ENCODE measurements around the gene SLC8A3.

DNA sequence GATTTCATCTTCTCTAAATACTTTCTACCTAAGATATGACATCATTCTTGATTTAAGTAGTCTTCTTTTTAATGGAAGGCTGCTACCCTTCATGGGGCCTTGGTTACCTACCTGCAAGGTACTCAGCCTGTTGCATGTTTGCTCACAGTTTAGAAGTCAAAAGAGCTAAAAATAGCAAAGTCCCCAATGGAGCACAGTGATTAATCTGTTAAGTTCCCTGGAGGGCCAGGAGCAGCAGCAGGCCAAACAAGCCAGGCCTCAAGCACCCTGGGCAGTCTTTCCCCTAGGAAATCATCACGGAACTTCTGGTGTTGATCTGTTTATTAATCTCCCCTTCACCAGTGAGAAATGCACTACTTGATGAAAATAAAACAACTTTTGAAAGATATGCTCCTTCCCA lies 24.0 kb upstream of the SLC8A3 start:
- TF ChIP-seq, protein P1, sequence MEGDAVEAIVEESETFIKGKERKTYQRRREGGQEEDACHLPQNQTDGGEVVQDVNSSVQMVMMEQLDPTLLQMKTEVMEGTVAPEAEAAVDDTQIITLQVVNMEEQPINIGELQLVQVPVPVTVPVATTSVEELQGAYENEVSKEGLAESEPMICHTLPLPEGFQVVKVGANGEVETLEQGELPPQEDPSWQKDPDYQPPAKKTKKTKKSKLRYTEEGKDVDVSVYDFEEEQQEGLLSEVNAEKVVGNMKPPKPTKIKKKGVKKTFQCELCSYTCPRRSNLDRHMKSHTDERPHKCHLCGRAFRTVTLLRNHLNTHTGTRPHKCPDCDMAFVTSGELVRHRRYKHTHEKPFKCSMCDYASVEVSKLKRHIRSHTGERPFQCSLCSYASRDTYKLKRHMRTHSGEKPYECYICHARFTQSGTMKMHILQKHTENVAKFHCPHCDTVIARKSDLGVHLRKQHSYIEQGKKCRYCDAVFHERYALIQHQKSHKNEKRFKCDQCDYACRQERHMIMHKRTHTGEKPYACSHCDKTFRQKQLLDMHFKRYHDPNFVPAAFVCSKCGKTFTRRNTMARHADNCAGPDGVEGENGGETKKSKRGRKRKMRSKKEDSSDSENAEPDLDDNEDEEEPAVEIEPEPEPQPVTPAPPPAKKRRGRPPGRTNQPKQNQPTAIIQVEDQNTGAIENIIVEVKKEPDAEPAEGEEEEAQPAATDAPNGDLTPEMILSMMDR (IDR thresholded peaks at IDR 0.05), result no peak
- TF ChIP-seq, protein P2, sequence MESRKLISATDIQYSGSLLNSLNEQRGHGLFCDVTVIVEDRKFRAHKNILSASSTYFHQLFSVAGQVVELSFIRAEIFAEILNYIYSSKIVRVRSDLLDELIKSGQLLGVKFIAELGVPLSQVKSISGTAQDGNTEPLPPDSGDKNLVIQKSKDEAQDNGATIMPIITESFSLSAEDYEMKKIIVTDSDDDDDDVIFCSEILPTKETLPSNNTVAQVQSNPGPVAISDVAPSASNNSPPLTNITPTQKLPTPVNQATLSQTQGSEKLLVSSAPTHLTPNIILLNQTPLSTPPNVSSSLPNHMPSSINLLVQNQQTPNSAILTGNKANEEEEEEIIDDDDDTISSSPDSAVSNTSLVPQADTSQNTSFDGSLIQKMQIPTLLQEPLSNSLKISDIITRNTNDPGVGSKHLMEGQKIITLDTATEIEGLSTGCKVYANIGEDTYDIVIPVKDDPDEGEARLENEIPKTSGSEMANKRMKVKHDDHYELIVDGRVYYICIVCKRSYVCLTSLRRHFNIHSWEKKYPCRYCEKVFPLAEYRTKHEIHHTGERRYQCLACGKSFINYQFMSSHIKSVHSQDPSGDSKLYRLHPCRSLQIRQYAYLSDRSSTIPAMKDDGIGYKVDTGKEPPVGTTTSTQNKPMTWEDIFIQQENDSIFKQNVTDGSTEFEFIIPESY (IDR thresholded peaks at IDR 0.05; ENCODE audit: borderline replicate concordance, low read depth), result no peak
- TF ChIP-seq EP300 (IDR thresholded peaks at IDR 0.05; ENCODE audit: borderline replicate concordance in 1 of 2, low read depth in 1 of 2, low read length in 1 of 2) (no peak), EZH2phosphoT487 (IDR thresholded peaks at IDR 0.05; ENCODE audit: borderline replicate concordance, low read depth) (no peak), USF2 (IDR thresholded peaks at IDR 0.05; ENCODE audit: borderline replicate concordance, low read depth, low read length) (no peak), FOXM1 (IDR thresholded peaks at IDR 0.05; ENCODE audit: low read depth) (no peak), YY1 (IDR thresholded peaks at IDR 0.05; ENCODE audit: low read depth) (no peak), POLR2AphosphoS5 (IDR thresholded peaks at IDR 0.05; ENCODE audit: low read depth, low read length) (no peak), TAF1 (IDR thresholded peaks at IDR 0.05; ENCODE audit: borderline replicate concordance, low read depth, low read length) (no peak), TEAD4 (IDR thresholded peaks at IDR 0.05; ENCODE audit: borderline replicate concordance, insufficient read depth) (no peak), SIN3A (IDR thresholded peaks at IDR 0.05; ENCODE audit: borderline replicate concordance, low read depth, low read length) (no peak), NRF1 (IDR thresholded peaks at IDR 0.05; ENCODE audit: low read depth, low read length) (no peak), MXI1 (IDR thresholded peaks at IDR 0.05; ENCODE audit: low read depth, low read length) (no peak)

All from SK-N-SH (cell line).